Right lobe of liver (tissue), 4 donors: Measurements from ENCODE around the gene NR5A1.

Source experiments
- POLR2A ChIP-seq: fragments of 450-650 bp; IDR thresholded peaks from one replicate; pipeline ENCODE4 v1.6.1; 2017; ENCODE audit warnings: antibody characterized with exemption, mild to moderate bottlenecking
- TF ChIP-seq, protein P1 (sequence below), 4 donors: fragments of 200-600 bp in 3 of 4; fragments of 450-650 bp in 1 of 4; IDR thresholded peaks; one replicate each; pipeline versions ENCODE4 v1.5.1 to v1.8.0; 2016 to 2022; ENCODE audit warnings: antibody characterized with exemption in 4 of 4, mild to moderate bottlenecking in 2 of 4
- donor health status: DM: no; HTN: no; CAD: no.
- donor health status: DM: no; HTN: no; CAD: no.
- donor health status: DM: no; HTN: yes; CAD: no.

- TF ChIP-seq, protein P1, sequence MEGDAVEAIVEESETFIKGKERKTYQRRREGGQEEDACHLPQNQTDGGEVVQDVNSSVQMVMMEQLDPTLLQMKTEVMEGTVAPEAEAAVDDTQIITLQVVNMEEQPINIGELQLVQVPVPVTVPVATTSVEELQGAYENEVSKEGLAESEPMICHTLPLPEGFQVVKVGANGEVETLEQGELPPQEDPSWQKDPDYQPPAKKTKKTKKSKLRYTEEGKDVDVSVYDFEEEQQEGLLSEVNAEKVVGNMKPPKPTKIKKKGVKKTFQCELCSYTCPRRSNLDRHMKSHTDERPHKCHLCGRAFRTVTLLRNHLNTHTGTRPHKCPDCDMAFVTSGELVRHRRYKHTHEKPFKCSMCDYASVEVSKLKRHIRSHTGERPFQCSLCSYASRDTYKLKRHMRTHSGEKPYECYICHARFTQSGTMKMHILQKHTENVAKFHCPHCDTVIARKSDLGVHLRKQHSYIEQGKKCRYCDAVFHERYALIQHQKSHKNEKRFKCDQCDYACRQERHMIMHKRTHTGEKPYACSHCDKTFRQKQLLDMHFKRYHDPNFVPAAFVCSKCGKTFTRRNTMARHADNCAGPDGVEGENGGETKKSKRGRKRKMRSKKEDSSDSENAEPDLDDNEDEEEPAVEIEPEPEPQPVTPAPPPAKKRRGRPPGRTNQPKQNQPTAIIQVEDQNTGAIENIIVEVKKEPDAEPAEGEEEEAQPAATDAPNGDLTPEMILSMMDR (IDR thresholded peaks at IDR 0.05): no peak
- no peak for TF ChIP-seq POLR2A
Measured at GRCh38 chr9:124488641-124489210, 18.5 kb downstream of the NR5A1 start.
